ENCODE results near the gene SRCIN1.
"Not testable (repeated sequence)": the region's sequence is repeated elsewhere in the genome, so short reads cannot be mapped to it uniquely, and the experiment has no call there.

SRCIN1 gene

GRCh38 chr17:38511150-38512108, 94.3 kb downstream of the SRCIN1 start:
- in situ Hi-C loops (cut with MboI; ENCODE audit: low sequenced_read_pairs): no loop called here
- H3K36me3 ChIP-seq (replicated peaks): no peaks in the 10 kb centered on the region
- no peak overlapping the region for H3K4me3 ChIP-seq
- DNase-seq (ENCODE audit: low spot score in 2 of 2): no peak
- no peaks in the 10 kb centered on the region for H3K4me1 ChIP-seq
- H3K9me3 ChIP-seq: no peaks in the 10 kb centered on the region
- H3K27me3 ChIP-seq (ENCODE audit: low read depth): no peaks in the 10 kb centered on the region

GRCh38 chr17:38510421-38511149, 95.2 kb downstream of the SRCIN1 start:
- in situ Hi-C loops (cut with MboI; ENCODE audit: low sequenced_read_pairs): no loop called here

GRCh38 chr17:38509772-38510420, 95.9 kb downstream of the SRCIN1 start:
- H3K36me3 ChIP-seq (replicated peaks): no peaks in the 10 kb centered on the region
- no peak overlapping the region for H3K4me3 ChIP-seq
- H3K9me3 ChIP-seq: no peaks in the 10 kb centered on the region
- H3K4me1 ChIP-seq: no peaks in the 10 kb centered on the region
- no peak for DNase-seq (ENCODE audit: low spot score in 2 of 2)
- no peaks in the 10 kb centered on the region for H3K27me3 ChIP-seq (ENCODE audit: low read depth)
- in situ Hi-C loops (cut with MboI; ENCODE audit: low sequenced_read_pairs): no loop called here

More at GRCh38 chr17:38510421-38511149, 95.2 kb downstream of the SRCIN1 start:
- no peak for DNase-seq (ENCODE audit: low spot score in 2 of 2)
- H3K9me3 ChIP-seq: no peaks in the 10 kb centered on the region
- H3K4me1 ChIP-seq: no peaks in the 10 kb centered on the region
- H3K36me3 ChIP-seq (replicated peaks): no peaks in the 10 kb centered on the region
- no peaks in the 10 kb centered on the region for H3K27me3 ChIP-seq (ENCODE audit: low read depth)
- H3K4me3 ChIP-seq: no peak overlapping the region

DNA sequence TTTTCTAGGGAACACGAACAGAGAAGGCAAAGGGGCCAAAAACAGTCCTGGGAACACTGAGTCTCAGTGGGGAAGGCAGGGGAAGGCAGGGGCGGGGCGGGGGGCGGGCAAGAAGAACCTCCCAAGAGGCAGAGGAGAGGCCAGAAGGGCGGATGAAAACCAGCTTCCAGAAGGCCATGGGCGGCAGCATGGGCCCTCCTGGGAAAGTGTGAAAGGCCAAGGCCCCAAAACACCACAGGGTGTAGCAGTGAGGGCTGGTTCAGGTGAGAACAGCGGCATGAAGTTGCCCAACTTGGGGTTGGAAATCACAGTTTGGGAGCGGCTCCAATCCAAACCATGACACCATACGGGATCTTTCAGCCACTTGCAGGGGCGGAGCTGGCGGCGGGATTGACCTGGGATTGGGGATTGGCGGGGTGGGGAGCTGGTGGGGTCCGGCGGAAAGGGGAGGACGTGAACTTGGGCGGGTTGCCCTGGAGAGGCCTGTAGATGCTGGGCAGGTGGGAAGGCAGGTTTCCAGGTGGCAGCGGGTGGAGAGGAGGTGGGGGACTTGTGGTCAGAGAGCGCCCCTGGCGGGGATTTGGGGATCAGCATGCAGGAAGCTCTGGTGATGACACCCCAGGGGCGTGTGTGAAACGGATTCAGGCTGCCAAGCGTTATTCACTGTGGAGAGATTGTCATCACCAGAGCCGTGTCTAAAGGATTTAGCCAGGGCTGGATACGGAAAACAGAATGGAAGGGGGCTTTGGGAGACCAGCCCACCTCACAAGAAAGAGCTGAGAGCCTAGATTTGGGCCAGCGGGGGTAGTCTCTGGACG, 96.6 kb downstream of the SRCIN1 start:
- H3K4me1 ChIP-seq: no peaks in the 10 kb centered on the region
- in situ Hi-C loops (cut with MboI; ENCODE audit: low sequenced_read_pairs): no loop called here
- H3K36me3 ChIP-seq (replicated peaks): no peaks in the 10 kb centered on the region
- no peaks in the 10 kb centered on the region for H3K27me3 ChIP-seq (ENCODE audit: low read depth)
- peak; percentile 46 to 87 for DNase-seq (ENCODE audit: low spot score in 2 of 2)
- no peaks in the 10 kb centered on the region for H3K9me3 ChIP-seq
- H3K4me3 ChIP-seq: no peak overlapping the region

- H3K9me3 ChIP-seq: no peaks in the 10 kb centered on the region
- no peaks in the 10 kb centered on the region for H3K27me3 ChIP-seq (ENCODE audit: low read depth)
- no peak for DNase-seq (ENCODE audit: low spot score in 2 of 2)
- no peaks in the 10 kb centered on the region for H3K36me3 ChIP-seq (replicated peaks)
- in situ Hi-C loops (cut with MboI; ENCODE audit: low sequenced_read_pairs): no loop called here
- H3K4me3 ChIP-seq: no peak overlapping the region
- H3K4me1 ChIP-seq: no peaks in the 10 kb centered on the region
Observed at GRCh38 chr17:38508570-38508950, 97.2 kb downstream of the SRCIN1 start.

- in situ Hi-C loops (cut with MboI; ENCODE audit: low sequenced_read_pairs): no loop called here
Observed at GRCh38 chr17:38507921-38508569, 97.7 kb downstream of the SRCIN1 start.

DNA sequence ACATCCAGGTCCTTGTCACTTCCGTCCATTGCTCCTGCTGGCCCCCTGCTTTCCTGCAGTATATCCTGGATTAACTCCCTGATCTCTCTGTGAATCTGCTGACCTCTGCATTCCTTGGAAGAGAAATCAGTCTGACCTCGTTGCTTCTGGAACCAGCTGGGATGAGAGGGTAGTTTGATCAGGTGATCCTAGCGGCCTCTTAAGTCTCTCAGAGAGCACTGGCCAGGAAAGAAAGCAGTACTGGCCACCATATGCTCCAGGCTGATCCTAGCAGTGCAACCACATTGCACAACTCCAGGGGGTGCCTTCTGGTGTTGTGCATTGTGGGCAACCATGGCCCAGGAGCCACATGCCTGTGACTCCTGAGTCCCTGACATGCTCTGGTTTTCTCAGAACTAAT, 98.3 kb downstream of the SRCIN1 start:
- DNase-seq (ENCODE audit: low spot score in 2 of 2): no peak
- in situ Hi-C loops (cut with MboI; ENCODE audit: low sequenced_read_pairs): no loop called here
- no peaks in the 10 kb centered on the region for H3K36me3 ChIP-seq (replicated peaks)

More at GRCh38 chr17:38507921-38508569, 97.7 kb downstream of the SRCIN1 start:
- no peak overlapping the region for H3K4me3 ChIP-seq
- no peak for DNase-seq (ENCODE audit: low spot score in 2 of 2)
- H3K4me1 ChIP-seq: no peaks in the 10 kb centered on the region
- no peaks in the 10 kb centered on the region for H3K9me3 ChIP-seq
- no peaks in the 10 kb centered on the region for H3K36me3 ChIP-seq (replicated peaks)
- H3K27me3 ChIP-seq (ENCODE audit: low read depth): no peaks in the 10 kb centered on the region

GRCh38 chr17:38504216-38504615, 101.5 kb downstream of the SRCIN1 start:
- no peak for DNase-seq (ENCODE audit: low spot score in 2 of 2)
- H3K36me3 ChIP-seq (replicated peaks): no peaks in the 10 kb centered on the region
- no peaks in the 10 kb centered on the region for H3K27me3 ChIP-seq (ENCODE audit: low read depth)
- no peaks in the 10 kb centered on the region for H3K9me3 ChIP-seq
- in situ Hi-C loops (cut with MboI; ENCODE audit: low sequenced_read_pairs): no loop called here
- no peak overlapping the region for H3K4me3 ChIP-seq
- no peaks in the 10 kb centered on the region for H3K4me1 ChIP-seq

More for the DNA sequence above, 98.3 kb downstream of the SRCIN1 start:
- Histone ChIP-seq H3K4me1 (no peaks in the 10 kb centered on the region), H3K9me3 (no peaks in the 10 kb centered on the region), H3K27me3 (ENCODE audit: low read depth) (no peaks in the 10 kb centered on the region), H3K4me3 (no peak overlapping the region)

DNA sequence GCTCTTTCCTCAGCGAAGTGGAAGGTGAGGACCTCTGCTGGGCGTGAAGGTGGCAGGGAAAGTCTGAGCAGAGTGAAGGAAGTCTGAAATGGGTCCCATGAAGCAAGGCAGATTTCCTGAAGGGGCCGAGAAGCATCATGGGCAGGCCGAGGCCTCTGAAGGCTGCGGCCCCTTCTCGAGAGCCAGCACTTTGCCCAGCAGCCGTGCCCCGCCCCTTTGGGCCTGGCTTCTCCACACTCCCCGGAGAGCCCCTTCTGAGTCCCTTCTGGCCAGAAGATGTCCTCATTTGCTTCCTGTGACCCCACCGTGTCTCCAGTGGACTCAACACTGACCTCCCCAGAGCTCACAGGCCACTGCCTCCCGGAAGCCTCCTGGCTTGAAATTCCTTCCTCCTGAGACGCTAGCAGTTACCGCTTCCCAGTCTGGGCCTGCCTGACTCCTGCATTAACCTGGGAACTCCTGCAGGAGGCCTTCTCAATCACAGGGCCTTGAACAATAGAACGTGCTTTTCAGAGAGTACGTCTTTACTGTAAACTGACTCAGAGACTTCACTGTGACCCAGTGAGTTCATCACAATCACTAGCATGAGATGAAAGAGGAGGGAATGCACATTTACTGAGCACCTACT, 102.4 kb downstream of the SRCIN1 start:
- H3K4me1 ChIP-seq; H3K9me3 ChIP-seq; in situ Hi-C loops (cut with MboI; ENCODE audit: low sequenced_read_pairs); DNase-seq (ENCODE audit: low spot score in 2 of 2); H3K36me3 ChIP-seq (replicated peaks); H3K27me3 ChIP-seq (ENCODE audit: low read depth); H3K4me3 ChIP-seq: not testable (repeated sequence)

- H3K9me3 ChIP-seq; in situ Hi-C loops (cut with MboI; ENCODE audit: low sequenced_read_pairs): not testable (repeated sequence)
Observed at GRCh38 chr17:38501718-38502117, 104.0 kb downstream of the SRCIN1 start.

DNA sequence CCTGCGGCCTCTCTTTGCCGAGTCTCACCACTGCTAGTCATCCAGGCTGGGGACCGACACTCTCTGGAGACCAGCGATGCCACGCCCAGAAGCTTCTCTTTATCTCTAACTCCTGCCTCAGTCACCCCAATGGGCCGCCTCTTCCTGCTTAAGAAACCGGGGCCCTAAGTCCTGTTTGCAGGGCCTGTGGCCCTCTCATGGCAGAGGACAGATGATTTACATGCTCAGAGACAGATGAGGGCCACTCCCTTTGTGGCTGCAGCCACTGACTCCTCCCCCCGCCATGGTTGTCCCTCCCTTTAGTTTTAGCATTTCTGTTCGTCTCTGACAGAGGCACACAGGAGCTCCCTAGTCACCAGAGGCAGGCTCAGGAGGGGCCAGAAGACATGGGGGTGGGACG, 106.5 kb downstream of the SRCIN1 start:
- H3K4me3 ChIP-seq; H3K36me3 ChIP-seq (replicated peaks); H3K27me3 ChIP-seq (ENCODE audit: low read depth); in situ Hi-C loops (cut with MboI; ENCODE audit: low sequenced_read_pairs); H3K4me1 ChIP-seq; DNase-seq (ENCODE audit: low spot score in 2 of 2); H3K9me3 ChIP-seq: not testable (repeated sequence)

More at GRCh38 chr17:38501718-38502117, 104.0 kb downstream of the SRCIN1 start:
- H3K27me3 ChIP-seq (ENCODE audit: low read depth); DNase-seq (ENCODE audit: low spot score in 2 of 2); H3K4me1 ChIP-seq; H3K4me3 ChIP-seq; H3K36me3 ChIP-seq (replicated peaks): not testable (repeated sequence)

- no peaks in the 10 kb centered on the region for H3K27me3 ChIP-seq (ENCODE audit: low read depth)
- no peaks in the 10 kb centered on the region for H3K4me1 ChIP-seq
- H3K36me3 ChIP-seq (replicated peaks): no peaks in the 10 kb centered on the region
- H3K9me3 ChIP-seq: no peaks in the 10 kb centered on the region
- no peak overlapping the region for H3K4me3 ChIP-seq
- in situ Hi-C loops (cut with MboI; ENCODE audit: low sequenced_read_pairs): no loop called here
- no peak for DNase-seq (ENCODE audit: low spot score in 2 of 2)
Observed at GRCh38 chr17:38498353-38498752, 107.4 kb downstream of the SRCIN1 start.

Data from HAP-1 (cell line).